IMR-90 (cell line): ENCODE data around the gene RAPGEF5. TPM values are rescaled to one million over a fixed set of nuclear protein-coding genes. Genes with fewer than 3 reads are reported as not detected.

Experiments
- ATAC-seq: fragments of 200-7000 bp; cut with Tn5 transposase; 2 replicates; pipeline ENCODE4 v1.9.1; 2020; ENCODE audit warnings: low read depth, mild to moderate bottlenecking, moderate library complexity
- BruUV-seq: library from RNA; stranded (reverse); fragments of 400-500 nt; replicated peaks from 2 replicates; lab custom pipeline; 2021; lab: Mats Ljungman, UMichigan
- CTCF ChIA-PET: fragments of 300-600 bp; formaldehyde crosslinking; extraction: SDS; loops from one replicate; lab custom pipeline; 2021; ENCODE audit warnings: antibody characterized with exemption; lab: Yijun Ruan, JAX
- POLR2A ChIA-PET: fragments of 300-600 bp; sonication (Branson Sonifier 250); formaldehyde crosslinking; loops from one replicate; lab custom pipeline; 2022; ENCODE audit warnings: antibody characterized with exemption; ENCODE audit not compliant: unreplicated experiment; lab: Charles Lee
- DNase-seq: peaks from one replicate; pipeline ENCODE4 v3.0.0; 2013
- H2AFZ ChIP-seq: replicated peaks from 2 replicates; pipeline ENCODE3; 2013; ENCODE audit warnings: low read length, mild to moderate bottlenecking; ENCODE audit not compliant: poor library complexity
- H2AK5ac ChIP-seq: 2 replicates; pipeline ENCODE4 v1.6.1; 2013; ENCODE audit warnings: low read depth, low read length, inconsistent platforms
- H2AK9ac ChIP-seq: replicated peaks from 2 replicates; pipeline ENCODE3; 2013; ENCODE audit warnings: mild to moderate bottlenecking, low read depth, low read length, moderate library complexity; ENCODE audit not compliant: poor library complexity
- H2BK120ac ChIP-seq: 2 replicates; pipeline ENCODE4 v1.6.1; 2013; ENCODE audit warnings: low read depth, low read length, inconsistent platforms
- H2BK15ac ChIP-seq: 3 replicates; pipeline ENCODE4 v1.6.1; 2013; ENCODE audit warnings: low read depth, low read length, inconsistent platforms
- H2BK20ac ChIP-seq: 2 replicates; pipeline ENCODE4 v1.6.1; 2013; ENCODE audit warnings: low read depth, mild to moderate bottlenecking, inconsistent platforms, low read length, moderate library complexity
- H2BK5ac ChIP-seq: 2 replicates; pipeline ENCODE4 v1.6.1; 2013; ENCODE audit warnings: mild to moderate bottlenecking, low read depth, low read length, inconsistent platforms; ENCODE audit not compliant: poor library complexity, severe bottlenecking
- H3K14ac ChIP-seq: replicated peaks from 2 replicates; pipeline ENCODE4 v1.6.1; 2013; ENCODE audit warnings: low read depth, low read length, inconsistent platforms
- H3K18ac ChIP-seq: 2 replicates; pipeline ENCODE4 v1.6.1; 2013; ENCODE audit warnings: low read depth, low read length, control low read depth
- H3K23ac ChIP-seq: 2 replicates; pipeline ENCODE4 v1.6.1; 2013; ENCODE audit warnings: low read depth, low read length, inconsistent platforms
- H3K27ac ChIP-seq: 2 replicates; pipeline ENCODE4 v1.5.1; 2013; ENCODE audit warnings: mild to moderate bottlenecking, control low read depth, low read length; ENCODE audit not compliant: insufficient read depth
- H3K27me3 ChIP-seq: 2 replicates; pipeline ENCODE4 v1.6.1; 2013; ENCODE audit warnings: low read length; ENCODE audit not compliant: control insufficient read depth, insufficient read depth
- H3K36me3 ChIP-seq: 2 replicates; pipeline ENCODE4 v1.6.1; 2013; ENCODE audit warnings: low read length, mixed read lengths; ENCODE audit not compliant: control insufficient read depth, insufficient read depth
- H3K4ac ChIP-seq: 2 replicates; pipeline ENCODE4 v1.6.1; 2013; ENCODE audit warnings: low read depth, low read length, inconsistent platforms
- H3K4me1 ChIP-seq: 2 replicates; pipeline ENCODE4 v1.6.1; 2013; ENCODE audit warnings: low read length, mixed read lengths; ENCODE audit not compliant: control insufficient read depth, insufficient read depth
- H3K4me2 ChIP-seq: 2 replicates; pipeline ENCODE4 v1.6.1; 2013; ENCODE audit warnings: low read depth, mild to moderate bottlenecking, control low read depth, low read length, moderate library complexity
- H3K4me3 ChIP-seq: 2 replicates; pipeline ENCODE4 v1.5.1; 2013; ENCODE audit warnings: low read depth, mild to moderate bottlenecking, control low read depth, low read length, moderate library complexity; ENCODE audit not compliant: insufficient read depth
- H3K56ac ChIP-seq: 2 replicates; pipeline ENCODE4 v1.6.1; 2013; ENCODE audit warnings: low read length, inconsistent platforms; ENCODE audit not compliant: insufficient read depth; ENCODE audit errors: extremely low read depth
- H3K79me1 ChIP-seq, 2 experiments: 2 replicates each; pipeline ENCODE4 v1.6.1; 2013; ENCODE audit warnings: low read length in 2 of 2, inconsistent platforms in 1 of 2, low read depth in 1 of 2
- H3K9ac ChIP-seq: 2 replicates; pipeline ENCODE4 v1.6.1; 2013; ENCODE audit warnings: low read depth, low read length, control low read depth
- H3K9me1 ChIP-seq: 2 replicates; pipeline ENCODE4 v1.6.1; 2013; ENCODE audit warnings: low read length, inconsistent platforms; ENCODE audit not compliant: insufficient read depth
- H3K9me3 ChIP-seq: 2 replicates; pipeline ENCODE4 v1.6.1; 2013; ENCODE audit warnings: low read length; ENCODE audit not compliant: control insufficient read depth, insufficient read depth
- H4K20me1 ChIP-seq: 2 replicates; pipeline ENCODE4 v1.6.1; 2013; ENCODE audit warnings: low read length, inconsistent platforms; ENCODE audit not compliant: insufficient read depth
- H4K5ac ChIP-seq: 2 replicates; pipeline ENCODE4 v1.6.1; 2013; ENCODE audit warnings: mild to moderate bottlenecking, low read depth, low read length, control low read depth
- H4K8ac ChIP-seq, 2 experiments: 2 replicates each; pipeline ENCODE4 v1.6.1; 2013; ENCODE audit warnings: low read depth in 2 of 2, low read length in 2 of 2, control low read depth in 1 of 2, inconsistent platforms in 1 of 2
- H4K91ac ChIP-seq: 2 replicates; pipeline ENCODE4 v1.6.1; 2013; ENCODE audit warnings: low read depth, low read length, inconsistent platforms; ENCODE audit not compliant: insufficient read depth
- BHLHE40 ChIP-seq: fragments of 150-350 bp; IDR thresholded peaks from 2 replicates; pipeline ENCODE4 v1.6.1; 2016; ENCODE audit warnings: mild to moderate bottlenecking, low read depth, low read length
- CEBPB ChIP-seq: IDR thresholded peaks from 2 replicates; pipeline ENCODE4 v1.6.1; 2012; ENCODE audit warnings: low read depth, low read length, improper control_type of control experiment
- CHD1 ChIP-seq: IDR thresholded peaks from 2 replicates; pipeline ENCODE4 v1.6.1; 2012; ENCODE audit warnings: low read depth, low read length, improper control_type of control experiment
- CTCF ChIP-seq: conservative IDR thresholded peaks from 2 replicates; pipeline ENCODE4 v1.5.1; 2012; ENCODE audit warnings: mild to moderate bottlenecking, low read depth, low read length, improper control_type of control experiment
- ELK1 ChIP-seq: fragments of 150-350 bp; IDR thresholded peaks from 2 replicates; pipeline ENCODE4 v1.6.1; 2016; ENCODE audit warnings: low read depth, mild to moderate bottlenecking, low read length, moderate library complexity, borderline replicate concordance
- FOS ChIP-seq: fragments of 150-350 bp; IDR thresholded peaks from 2 replicates; pipeline ENCODE4 v1.6.1; 2016; ENCODE audit warnings: low read depth, low read length
- MAFK ChIP-seq: IDR thresholded peaks from 2 replicates; pipeline ENCODE4 v1.6.1; 2012; ENCODE audit warnings: low read depth, low read length, improper control_type of control experiment
- MAZ ChIP-seq: IDR thresholded peaks from 2 replicates; pipeline ENCODE4 v1.6.1; 2012; ENCODE audit warnings: low read depth, mild to moderate bottlenecking, low read length, improper control_type of control experiment, moderate library complexity, borderline replicate concordance
- MXI1 ChIP-seq: IDR thresholded peaks from 2 replicates; pipeline ENCODE4 v1.6.1; 2012; ENCODE audit warnings: low read depth, mild to moderate bottlenecking, low read length, moderate library complexity, borderline replicate concordance
- NFE2L2 ChIP-seq: fragments of 150-350 bp; IDR thresholded peaks from 2 replicates; pipeline ENCODE4 v1.6.1; 2016; ENCODE audit warnings: low read depth, mild to moderate bottlenecking, low read length
- POLR2A ChIP-seq: IDR thresholded peaks from 2 replicates; pipeline ENCODE4 v1.6.1; 2012; ENCODE audit warnings: mild to moderate bottlenecking, low read depth, low read length
- RAD21 ChIP-seq: IDR thresholded peaks from 2 replicates; pipeline ENCODE4 v1.6.1; 2012; ENCODE audit warnings: low read length, improper control_type of control experiment
- RCOR1 ChIP-seq: IDR thresholded peaks from 2 replicates; pipeline ENCODE4 v1.6.1; 2012; ENCODE audit warnings: mild to moderate bottlenecking, low read length, improper control_type of control experiment; ENCODE audit not compliant: insufficient replicate concordance
- RFX5 ChIP-seq: IDR thresholded peaks from 2 replicates; pipeline ENCODE4 v1.8.0; 2012; ENCODE audit warnings: low read depth, mild to moderate bottlenecking, low read length, moderate library complexity
- SMC3 ChIP-seq: fragments of 150-350 bp; IDR thresholded peaks from 2 replicates; pipeline ENCODE4 v1.6.1; 2016; ENCODE audit warnings: low read depth, mild to moderate bottlenecking, antibody characterized with exemption, low read length, moderate library complexity
- USF2 ChIP-seq: fragments of 150-350 bp; IDR thresholded peaks from 2 replicates; pipeline ENCODE4 v1.6.1; 2017; ENCODE audit warnings: mild to moderate bottlenecking, antibody characterized with exemption, low read length, low read depth
- WGBS, 2 experiments: methylation state at CpG; one replicate each; pipeline versions ENCODE4 v1.1.5 to v1.1.7; 2013; ENCODE audit warnings: missing lambda C conversion rate in 2 of 2; ENCODE audit not compliant: insufficient read length in 1 of 2; ENCODE audit errors: extremely low coverage in 2 of 2; 5-methylcytosine and 5-hydroxymethylcytosine counted together
- dilution Hi-C: fragments of 300-500 bp; cut with HindIII; formaldehyde crosslinking; loops from one replicate; pipeline ENCODE4 v1.14.3; 2018; ENCODE audit warnings: low sequenced_read_pairs; ENCODE audit not compliant: unreplicated experiment
- in situ Hi-C: fragments of 300-500 bp; cut with MboI; formaldehyde crosslinking; loops from 3 replicates; pipeline ENCODE4 v1.14.3; 2019; ENCODE audit warnings: low sequenced_read_pairs, inconsistent platforms, mixed read lengths
- intact Hi-C: fragments of 100-400 bp; cut with micrococcal nuclease; formaldehyde crosslinking; loops from 2 replicates; pipeline ENCODE4 v1.10.0; 2022
- polyA plus RNA-seq, 3 experiments: library from polyadenylated mRNA; depleted of rRNA; stranded (reverse); fragments of >200 nt; gene quantifications; 2 replicates each; pipeline ENCODE4 v1.2.3, GENCODE V29; 2012; ENCODE audit warnings: low replicate concordance in 1 of 3
- total RNA-seq: library from RNA; depleted of rRNA; stranded (reverse); fragments of >200 nt; gene quantifications from 2 replicates; pipeline ENCODE4 v1.2.3, GENCODE V29; 2012

Gene RAPGEF5
- total and polyA plus RNA-seq, 2 of the 4 experiments (the other 2 are of a cell fraction): 0.05 to 0.18 TPM

- Histone ChIP-seq H4K91ac (no peak overlapping the region), H3K14ac (no peak overlapping the region), H2BK20ac (no peak overlapping the region), H2BK5ac (no peak overlapping the region), H3K18ac (no peak overlapping the region), H2AK9ac (no peak overlapping the region), H2BK120ac (no peak overlapping the region), H2BK15ac (no peak overlapping the region), H3K4me2 (no peak overlapping the region), H3K79me1 (no peaks in the 10 kb centered on the region), H3K4ac (no peak overlapping the region), H4K8ac (no peak overlapping the region), H3K4me3 (no peak overlapping the region), H4K5ac (no peak overlapping the region), H2AK5ac (no peak overlapping the region), H3K4me1 (no peaks in the 10 kb centered on the region), H3K56ac (no peak overlapping the region), H3K27me3 (peaks cover 4% of the 10 kb centered on the region; the same call in 1 of the 2 replicates), H3K36me3 (no peaks in the 10 kb centered on the region), H2AFZ (no peak overlapping the region), H3K9ac (no peak overlapping the region), H3K27ac (no peak overlapping the region), H3K9me3 (no peaks in the 10 kb centered on the region), H3K23ac (no peak overlapping the region), H4K20me1 (no peaks in the 10 kb centered on the region), H3K9me1 (no peaks in the 10 kb centered on the region)
- TF ChIP-seq RCOR1 (no peak), MAFK (no peak), USF2 (no peak), NFE2L2 (no peak), MXI1 (no peak), RAD21 (no peak), ELK1 (no peak), FOS (no peak), SMC3 (no peak), BHLHE40 (no peak), CHD1 (no peak), POLR2A (no peak), RFX5 (no peak), CEBPB (no peak), CTCF (no peak), MAZ (no peak)
- ChIA-PET CTCF (no interaction called here), POLR2A (no interaction called here)
- ATAC-seq (no peak), DNase-seq (no peak)
- WGBS, 2 experiments: 69% methylated on average over 7 of the region's 13 CpGs; no CpG with 5 or more reads in 1 of the 2 experiments
- in situ Hi-C loops: loop anchor here (5.0 to 25.0 kb wide), 2 partner anchors 374 to 954 kb away; no protein-coding TSS in a partner anchor
- dilution Hi-C loops: loop anchor here (25.0 kb wide), 1 partner anchor 379 kb away; no protein-coding TSS in a partner anchor
- intact Hi-C loops: no loop called here
- no TSS peak for BruUV-seq
Measured at GRCh38 chr7:22108151-22108845, 248.7 kb downstream of the RAPGEF5 start.
